Activated T-cell treated with anti-CD3 and anti-CD28 coated beads, Interleukin-2, amount 50 U/mL, for 48 hours (primary cell): ENCODE measurements around the gene SEMG1.

Experiments used
- DNase-seq, 2 experiments: peaks; one replicate each; pipeline ENCODE4 v3.0.0-alpha.2; 2020

SEMG1 gene

GRCh38 chr20:45223136-45223535 lies 16.3 kb downstream of the SEMG1 start:
- DNase-seq, result no peak

GRCh38 chr20:45226287-45226686 lies 19.5 kb downstream of the SEMG1 start:
- no peak for DNase-seq

- peak; percentile 76 to 80 for DNase-seq
Observed at GRCh38 chr20:45229264-45230056, 22.6 kb downstream of the SEMG1 start.

- no peak for DNase-seq
Observed at GRCh38 chr20:45230631-45231030, 23.8 kb downstream of the SEMG1 start.

- DNase-seq, result peak in 1 of 2 experiments; percentile 28
Observed at GRCh38 chr20:45235995-45236394, 29.2 kb downstream of the SEMG1 start.

GRCh38 chr20:45238139-45238538 lies 31.3 kb downstream of the SEMG1 start:
- no peak for DNase-seq

- no peak for DNase-seq
Observed at GRCh38 chr20:45246109-45246508, 39.3 kb downstream of the SEMG1 start.

- DNase-seq, result no peak
Observed at GRCh38 chr20:45247865-45248264, 41.0 kb downstream of the SEMG1 start.

- DNase-seq, result no peak
Observed at GRCh38 chr20:45248609-45249008, 41.8 kb downstream of the SEMG1 start.

GRCh38 chr20:45251884-45252560 lies 45.2 kb downstream of the SEMG1 start:
- DNase-seq, result no peak

GRCh38 chr20:45253261-45253660 lies 46.4 kb downstream of the SEMG1 start:
- DNase-seq, result no peak

- DNase-seq, result no peak
Observed at GRCh38 chr20:45254383-45255262, 47.8 kb downstream of the SEMG1 start, which contains the start of gene SLPI. SLPI (minus strand) TSS chr20:45254564; CDS start chr20:45254543, 21 bp downstream.

GRCh38 chr20:45257161-45257560 lies 50.3 kb downstream of the SEMG1 start:
- no peak for DNase-seq

- no peak for DNase-seq
Observed at GRCh38 chr20:45257711-45258110, 50.9 kb downstream of the SEMG1 start.

GRCh38 chr20:45258259-45258658 lies 51.4 kb downstream of the SEMG1 start:
- no peak for DNase-seq

- DNase-seq, result no peak
Observed at GRCh38 chr20:45258664-45259063, 51.8 kb downstream of the SEMG1 start.
